ENCODE data around the gene SMURF2.
A peak's percentile ranks its signal among the peaks of the same experiment; 100 is the strongest.

SMURF2 gene

DNA sequence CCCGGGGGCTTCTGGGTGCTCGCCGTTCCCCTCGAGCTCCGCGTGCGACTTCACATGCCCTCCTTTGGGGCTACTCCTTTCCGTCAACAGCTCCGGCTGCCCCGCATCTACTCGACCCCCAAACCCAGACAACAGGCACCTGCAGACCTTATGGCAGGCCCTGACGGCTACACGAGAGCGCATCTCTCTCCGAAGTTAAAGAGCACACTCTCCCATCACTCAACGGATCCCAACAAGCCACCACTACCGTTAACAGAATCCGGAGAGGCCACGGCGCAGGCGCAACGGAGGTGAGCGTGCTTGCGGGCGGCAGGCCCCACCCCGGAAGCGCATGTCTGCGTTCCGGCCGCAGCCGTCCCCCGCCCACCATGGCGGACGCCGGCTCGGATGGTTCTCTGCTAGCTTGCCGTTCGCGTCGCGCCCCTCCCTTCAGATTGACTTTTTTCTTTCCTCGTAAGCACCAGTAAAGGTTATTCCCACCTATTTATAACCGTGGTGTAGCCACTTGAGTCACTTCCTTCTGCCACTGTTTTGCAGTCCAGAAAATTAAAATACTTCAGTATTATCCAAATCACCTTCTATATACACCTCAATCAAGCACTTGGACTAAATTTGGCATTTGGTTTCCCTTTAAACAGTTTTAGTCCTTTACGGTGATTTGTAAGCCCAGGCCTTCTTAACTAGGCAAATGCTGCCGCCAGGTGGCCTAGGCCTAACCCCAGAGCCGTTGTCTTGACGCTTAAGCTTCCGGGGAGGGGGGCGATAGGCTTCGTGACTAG lies 165.1 kb downstream of the SMURF2 start, which contains the start of gene POLG2:
TSS of gene POLG2 (minus strand) at position 269 of the 779 bp plus-strand sequence. CDS start at position 183, 86 bp downstream.
- Mint-ChIP-seq H3K27me3 (ENCODE audit: low read depth) (no peaks in the 10 kb centered on the region), H3K4me1 (ENCODE audit: low read depth) (peaks cover 69% of the 10 kb centered on the region), H3K9me3 (no peaks in the 10 kb centered on the region), H3K36me3 (ENCODE audit: low read depth) (peaks cover 58% of the 10 kb centered on the region), H3K4me3 (peak within 1 kb of the TSS; percentile 100), H3K27ac (peak within 1 kb of the TSS; percentile 99)

DNA sequence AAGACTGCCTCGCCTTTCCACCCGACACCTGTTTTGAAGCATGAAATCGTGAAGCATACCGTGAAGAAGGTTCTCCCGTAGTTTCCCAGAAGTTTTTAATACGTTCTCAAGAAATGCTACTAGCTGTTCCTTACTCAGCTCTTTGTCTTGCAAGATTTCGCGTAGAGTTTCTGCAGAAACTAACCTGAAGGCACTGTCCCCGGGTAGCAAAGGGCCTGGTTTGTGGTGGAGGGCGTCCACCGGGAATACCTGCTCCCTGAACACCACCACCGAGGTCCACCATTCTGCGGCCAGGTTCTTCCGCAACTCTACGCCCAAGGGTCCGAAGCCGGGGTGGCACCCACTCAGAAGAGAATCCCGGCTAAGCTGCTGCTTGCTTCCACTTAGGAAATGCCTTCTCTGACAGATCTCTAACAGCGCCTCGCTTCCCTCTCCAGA lies 165.7 kb downstream of the SMURF2 start:
- Mint-ChIP-seq H3K4me1 (ENCODE audit: low read depth) (peaks cover 66% of the 10 kb centered on the region), H3K36me3 (ENCODE audit: low read depth) (peaks cover 54% of the 10 kb centered on the region), H3K4me3 (peak overlapping the region; percentile 100)

More for the DNA sequence above, 165.7 kb downstream of the SMURF2 start:
- H3K27ac Mint-ChIP-seq: peak overlapping the region; percentile 99
- no peaks in the 10 kb centered on the region for H3K27me3 Mint-ChIP-seq (ENCODE audit: low read depth)
- H3K9me3 Mint-ChIP-seq: no peaks in the 10 kb centered on the region

Data from T-helper 1 cell treated with Interleukin-12 subunit alpha and Interleukin-12 subunit beta and Interleukin-4 antibody, amounts not matched to agents 30 μg/mL and 1 μg/mL, for 36 hours (primary cell).